TTC549 (cell line): ENCODE data around the gene TRIM64C.
"Not testable (repeated sequence)": the region's sequence is repeated elsewhere in the genome, so short reads cannot be mapped to it uniquely, and the experiment has no call there.

Experiments
- FAIRE-seq: peaks from 2 replicates; lab custom pipeline; 2012; peaks lifted over from hg19 to GRCh38; lab: Jason Lieb, UNC

TRIM64C gene

DNA sequence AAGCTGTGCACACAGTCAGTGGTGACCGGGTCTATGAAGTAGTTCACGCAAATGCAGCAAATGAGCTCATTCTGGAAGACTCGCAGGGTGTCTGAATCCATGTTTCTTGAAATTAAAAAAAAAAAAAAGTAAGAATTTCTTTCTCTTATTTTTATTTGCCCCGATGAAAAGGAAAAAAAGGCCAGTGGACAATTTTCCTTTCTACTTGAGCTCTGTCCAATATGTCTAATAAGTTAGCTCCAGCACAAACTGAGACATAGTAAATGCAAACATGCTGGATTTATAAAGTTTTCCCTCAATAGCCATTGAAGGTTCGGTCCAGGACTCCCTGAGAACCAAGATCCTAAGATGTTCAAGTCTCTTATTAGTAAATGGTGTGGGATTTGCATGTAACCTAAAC lies at the start of gene TRIM64C:
TSS of gene TRIM64C (minus strand) at position 101 of the 400 bp plus-strand sequence. CDS start at position 101, 0 bp downstream.
- not testable (repeated sequence) for FAIRE-seq

DNA sequence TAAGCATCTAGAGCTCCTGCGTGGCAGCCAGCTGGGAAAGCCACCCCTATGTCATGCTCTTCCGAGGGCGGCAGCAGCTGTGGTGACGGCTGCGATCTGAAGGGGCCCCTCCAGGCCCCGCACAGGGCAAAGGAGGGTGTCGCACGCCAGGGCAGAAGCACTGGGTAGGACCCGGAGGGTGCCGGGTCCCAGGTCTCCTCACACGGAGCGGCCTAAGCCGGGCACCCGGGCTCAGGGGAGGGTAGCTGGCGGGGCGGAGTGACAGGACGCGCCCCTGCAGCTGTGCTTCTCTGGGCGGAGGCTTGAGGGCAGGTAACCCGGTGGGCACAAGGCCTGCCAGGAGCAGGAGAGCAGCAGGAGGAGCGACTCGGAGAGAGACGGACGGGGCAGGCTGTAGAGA lies 43.4 kb upstream of the TRIM64C start:
- not testable (repeated sequence) for FAIRE-seq

DNA sequence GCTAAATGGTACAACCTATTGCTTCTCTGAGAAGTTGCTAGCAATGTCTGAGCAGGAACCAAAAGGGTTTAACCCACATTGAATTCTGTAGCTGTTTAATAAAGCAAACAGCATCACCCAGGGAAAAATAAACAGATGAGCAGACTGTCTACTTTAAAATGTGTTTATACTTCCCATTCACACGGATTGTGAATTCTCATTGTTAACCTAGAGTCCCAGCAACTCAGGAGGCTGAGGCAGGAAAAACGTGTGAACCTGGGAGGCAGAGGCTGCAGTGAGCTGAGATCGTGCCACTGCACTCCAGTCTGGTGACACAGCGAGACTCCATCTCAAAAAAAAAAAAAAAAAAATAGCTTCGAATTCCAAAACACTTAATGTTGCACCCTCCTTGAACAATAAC lies 11.0 kb upstream of the TRIM64C start:
- FAIRE-seq, result not testable (repeated sequence)

GRCh38 chr11:49049821-49050220 lies 9.1 kb downstream of the TRIM64C start:
- not testable (repeated sequence) for FAIRE-seq

GRCh38 chr11:49048229-49048628 lies 10.7 kb downstream of the TRIM64C start:
- not testable (repeated sequence) for FAIRE-seq

GRCh38 chr11:49028523-49028922 lies 30.4 kb downstream of the TRIM64C start, which contains the start of gene TRIM49B:
TSS of gene TRIM49B (plus strand) at chr11:49028823. CDS start at chr11:49031600, 2,777 bp downstream.
- not testable (repeated sequence) for FAIRE-seq
